Nephron progenitor cell (in vitro differentiated cells): ENCODE results near the gene ORAI3.
A peak's percentile ranks its signal among the peaks of the same experiment; 100 is the strongest.

Experiments
- DNase-seq: peaks from one replicate; pipeline ENCODE4 v3.0.0; 2021
- H3K27ac Mint-ChIP-seq: 2 replicates; pipeline ENCODE4 v1.8.0; 2021; ENCODE audit warnings: mild to moderate bottlenecking, moderate library complexity, mixed read lengths
- H3K27me3 Mint-ChIP-seq: 2 replicates; pipeline ENCODE4 v1.8.0; 2021; ENCODE audit warnings: mild to moderate bottlenecking, low read depth, mixed read lengths; ENCODE audit not compliant: poor library complexity
- H3K36me3 Mint-ChIP-seq: 2 replicates; pipeline ENCODE4 v1.8.0; 2021; ENCODE audit warnings: low read depth, mixed read lengths
- H3K4me1 Mint-ChIP-seq: 2 replicates; pipeline ENCODE4 v1.8.0; 2021; ENCODE audit warnings: mixed read lengths
- H3K4me3 Mint-ChIP-seq: 2 replicates; pipeline ENCODE4 v1.8.0; 2021; ENCODE audit warnings: mild to moderate bottlenecking, moderate library complexity, mixed read lengths
- H3K9me3 Mint-ChIP-seq: 2 replicates; pipeline ENCODE4 v1.8.0; 2021; ENCODE audit warnings: mild to moderate bottlenecking, moderate library complexity, mixed read lengths
- TF ChIP-seq, protein P1 (sequence below): fragments of 200-600 bp; sonication (generic); IDR thresholded peaks from 2 replicates; pipeline ENCODE4 v1.5.0; 2021; ENCODE audit warnings: antibody characterized with exemption

Gene ORAI3

DNA sequence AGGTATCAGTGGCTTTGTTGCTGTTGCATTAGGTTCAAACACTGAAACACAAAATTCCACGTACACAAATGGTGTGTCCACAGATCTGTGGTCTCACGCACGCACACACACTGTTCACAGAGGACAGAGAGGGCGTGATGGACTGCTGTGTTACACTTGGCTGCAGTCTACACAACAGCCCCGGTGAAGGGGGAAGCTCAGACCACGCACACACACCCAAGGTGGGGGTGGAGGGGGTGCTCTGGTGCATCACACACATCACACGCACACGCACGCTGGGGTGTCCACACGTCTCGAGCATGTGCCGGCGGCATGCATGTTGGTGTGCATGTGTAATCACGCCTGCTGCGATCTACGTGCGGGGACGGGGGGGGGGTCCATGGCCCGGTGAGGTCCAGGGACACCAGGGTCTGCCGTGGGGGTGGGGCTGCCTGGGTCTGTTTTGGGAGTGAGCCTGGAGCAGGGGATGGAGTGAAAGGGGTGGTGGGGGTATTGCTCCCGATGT is 43.5 kb downstream of the ORAI3 start:
- Mint-ChIP-seq H3K4me1 (peaks cover 16% of the 10 kb centered on the region), H3K36me3 (no peaks in the 10 kb centered on the region)
- TF ChIP-seq, protein P1, sequence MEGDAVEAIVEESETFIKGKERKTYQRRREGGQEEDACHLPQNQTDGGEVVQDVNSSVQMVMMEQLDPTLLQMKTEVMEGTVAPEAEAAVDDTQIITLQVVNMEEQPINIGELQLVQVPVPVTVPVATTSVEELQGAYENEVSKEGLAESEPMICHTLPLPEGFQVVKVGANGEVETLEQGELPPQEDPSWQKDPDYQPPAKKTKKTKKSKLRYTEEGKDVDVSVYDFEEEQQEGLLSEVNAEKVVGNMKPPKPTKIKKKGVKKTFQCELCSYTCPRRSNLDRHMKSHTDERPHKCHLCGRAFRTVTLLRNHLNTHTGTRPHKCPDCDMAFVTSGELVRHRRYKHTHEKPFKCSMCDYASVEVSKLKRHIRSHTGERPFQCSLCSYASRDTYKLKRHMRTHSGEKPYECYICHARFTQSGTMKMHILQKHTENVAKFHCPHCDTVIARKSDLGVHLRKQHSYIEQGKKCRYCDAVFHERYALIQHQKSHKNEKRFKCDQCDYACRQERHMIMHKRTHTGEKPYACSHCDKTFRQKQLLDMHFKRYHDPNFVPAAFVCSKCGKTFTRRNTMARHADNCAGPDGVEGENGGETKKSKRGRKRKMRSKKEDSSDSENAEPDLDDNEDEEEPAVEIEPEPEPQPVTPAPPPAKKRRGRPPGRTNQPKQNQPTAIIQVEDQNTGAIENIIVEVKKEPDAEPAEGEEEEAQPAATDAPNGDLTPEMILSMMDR = no peak

GRCh38 chr16:30992931-30993816 is 44.3 kb downstream of the ORAI3 start:
- Mint-ChIP-seq H3K4me1 (peaks cover 25% of the 10 kb centered on the region), H3K4me3 (no peak overlapping the region), H3K9me3 (no peaks in the 10 kb centered on the region), H3K36me3 (no peaks in the 10 kb centered on the region), H3K27ac (peak overlapping the region; percentile 72), H3K27me3 (peaks cover 40% of the 10 kb centered on the region)
- TF ChIP-seq, protein P1 = no peak
- no peak for DNase-seq

More for the DNA sequence above, 43.5 kb downstream of the ORAI3 start:
- Mint-ChIP-seq H3K27ac (no peak overlapping the region), H3K9me3 (no peaks in the 10 kb centered on the region), H3K4me3 (no peak overlapping the region), H3K27me3 (peaks cover 32% of the 10 kb centered on the region)
- DNase-seq = no peak

GRCh38 chr16:30995927-30996323 is 47.1 kb downstream of the ORAI3 start:
- Mint-ChIP-seq H3K4me3 (peak overlapping the region; percentile 61), H3K4me1 (peaks cover 29% of the 10 kb centered on the region), H3K36me3 (no peaks in the 10 kb centered on the region), H3K27me3 (peaks cover 47% of the 10 kb centered on the region), H3K9me3 (no peaks in the 10 kb centered on the region), H3K27ac (no peak overlapping the region)
- TF ChIP-seq, protein P1 = no peak
- no peak for DNase-seq

- Mint-ChIP-seq H3K36me3 (no peaks in the 10 kb centered on the region), H3K27ac (no peak overlapping the region), H3K9me3 (no peaks in the 10 kb centered on the region), H3K4me1 (peaks cover 29% of the 10 kb centered on the region), H3K4me3 (peak overlapping the region; percentile 76), H3K27me3 (peaks cover 47% of the 10 kb centered on the region)
- no peak for DNase-seq
- TF ChIP-seq, protein P1 = no peak
Observed at GRCh38 chr16:30996324-30996984, 47.6 kb downstream of the ORAI3 start.

DNA sequence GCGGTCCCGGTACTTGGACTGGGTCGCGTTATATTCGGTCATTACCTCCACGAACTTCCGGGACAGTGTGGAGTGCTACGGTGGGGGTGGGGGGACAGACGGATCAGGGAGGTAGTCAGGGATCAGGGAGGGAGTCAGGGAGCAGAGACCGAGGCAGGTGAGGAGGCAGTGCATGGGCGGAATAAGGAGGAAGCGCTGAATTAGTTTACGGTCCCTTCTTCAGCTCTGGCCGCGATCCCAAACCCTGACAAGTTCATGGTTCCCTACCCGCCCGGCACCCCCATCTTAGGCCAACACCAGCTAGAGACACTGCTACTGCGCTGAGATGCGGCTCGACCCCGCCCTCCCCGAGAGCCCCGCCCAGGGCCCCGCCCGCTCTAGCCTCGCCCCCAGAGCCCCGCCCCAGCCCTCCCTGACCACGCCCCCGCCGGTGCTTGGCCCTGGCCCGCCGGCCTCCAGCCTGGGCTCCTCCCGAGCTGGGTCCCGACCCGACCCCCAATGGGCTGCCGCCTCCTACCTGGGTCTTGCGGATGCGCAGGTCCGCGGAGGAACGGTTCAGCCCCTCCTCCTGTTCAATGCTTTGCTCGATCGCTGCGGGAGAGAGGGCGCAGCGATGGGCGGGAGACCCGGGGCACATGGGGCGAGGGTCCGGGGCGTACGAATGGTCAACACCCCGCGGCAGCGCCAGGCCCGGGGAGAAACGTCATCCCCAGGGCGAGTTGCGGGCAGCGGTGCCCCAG is 48.3 kb downstream of the ORAI3 start:
- TF ChIP-seq, protein P1 = no peak
- Mint-ChIP-seq H3K27ac (no peak overlapping the region), H3K36me3 (no peaks in the 10 kb centered on the region), H3K9me3 (no peaks in the 10 kb centered on the region), H3K4me1 (peaks cover 35% of the 10 kb centered on the region), H3K4me3 (peak overlapping the region; percentile 76), H3K27me3 (peaks cover 47% of the 10 kb centered on the region)
- DNase-seq = peak; percentile 83
